HUES64 (cell line): ENCODE results near the gene TXNRD1.

Experiments
- H3K27ac ChIP-seq: 2 replicates; pipeline ENCODE4 v1.7.0; 2013; ENCODE audit warnings: low read depth, low read length, inconsistent platforms
- H3K27me3 ChIP-seq: 2 replicates; pipeline ENCODE4 v1.6.1; 2013; ENCODE audit warnings: mild to moderate bottlenecking, low read length; ENCODE audit not compliant: insufficient read depth
- H3K36me3 ChIP-seq: 2 replicates; pipeline ENCODE4 v1.6.1; 2013; ENCODE audit warnings: mild to moderate bottlenecking, low read length; ENCODE audit not compliant: insufficient read depth
- H3K4me1 ChIP-seq: 2 replicates; pipeline ENCODE4 v1.6.1; 2013; ENCODE audit warnings: mild to moderate bottlenecking, low read length, moderate library complexity; ENCODE audit not compliant: insufficient read depth
- H3K4me3 ChIP-seq: 2 replicates; pipeline ENCODE4 v1.5.1; 2013; ENCODE audit warnings: mild to moderate bottlenecking, low read length, moderate library complexity
- H3K9ac ChIP-seq: 2 replicates; pipeline ENCODE4 v1.6.1; 2013; ENCODE audit warnings: mild to moderate bottlenecking, low read depth, low read length
- H3K9me3 ChIP-seq: 2 replicates; pipeline ENCODE4 v1.6.1; 2013; ENCODE audit warnings: low read depth, low read length; ENCODE audit not compliant: insufficient read depth
- WGBS: fragments of 150-250, 120-280 bp; methylation state at CpG from one replicate; pipeline ENCODE4 v1.1.7; 2013; ENCODE audit warnings: missing lambda C conversion rate; 5-methylcytosine and 5-hydroxymethylcytosine counted together

The TXNRD1 gene

GRCh38 chr12:104296718-104297117 is 81.1 kb downstream of the TXNRD1 start:
- no peaks in the 10 kb centered on the region for H3K9me3 ChIP-seq
- no peak overlapping the region for H3K27ac ChIP-seq
- H3K36me3 ChIP-seq, result peaks cover 72% of the 10 kb centered on the region
- WGBS, result 97% methylated on average over 4 of the region's 4 CpGs
- no peak overlapping the region for H3K4me3 ChIP-seq
- no peak overlapping the region for H3K9ac ChIP-seq
- H3K27me3 ChIP-seq, result no peaks in the 10 kb centered on the region
- peaks cover 8% of the 10 kb centered on the region; the same call in 1 of the 2 replicates for H3K4me1 ChIP-seq

- Histone ChIP-seq H3K4me1 (peaks cover 6% of the 10 kb centered on the region; the same call in 1 of the 2 replicates), H3K9ac (no peak overlapping the region), H3K9me3 (no peaks in the 10 kb centered on the region), H3K36me3 (peaks cover 67% of the 10 kb centered on the region), H3K27me3 (no peaks in the 10 kb centered on the region), H3K27ac (no peak overlapping the region), H3K4me3 (no peak overlapping the region)
- 95% methylated on average over 10 of the region's 10 CpGs for WGBS
Measured at GRCh38 chr12:104297477-104298113, 82.0 kb downstream of the TXNRD1 start.

- Histone ChIP-seq H3K27me3 (no peaks in the 10 kb centered on the region), H3K9me3 (no peaks in the 10 kb centered on the region), H3K36me3 (peaks cover 62% of the 10 kb centered on the region), H3K27ac (no peak overlapping the region), H3K4me3 (no peak overlapping the region), H3K9ac (no peak overlapping the region), H3K4me1 (peaks cover 14% of the 10 kb centered on the region)
- 92% methylated on average over 6 of the region's 6 CpGs for WGBS
Measured at GRCh38 chr12:104299842-104300481, 84.4 kb downstream of the TXNRD1 start.

- H3K4me3 ChIP-seq, result peak within 1 kb of the TSS; percentile 50
- 92% methylated on average over 63 of the region's 63 CpGs for WGBS
- no peaks in the 10 kb centered on the region for H3K27me3 ChIP-seq
- H3K36me3 ChIP-seq, result peaks cover 34% of the 10 kb centered on the region
- peak within 1 kb of the TSS; percentile 19; the same call in 1 of the 2 replicates for H3K9ac ChIP-seq
- peaks cover 20% of the 10 kb centered on the region for H3K4me1 ChIP-seq
- H3K27ac ChIP-seq, result no peak within 1 kb of the TSS; the same call in 1 of the 2 replicates
- H3K9me3 ChIP-seq, result no peaks in the 10 kb centered on the region
Measured at GRCh38 chr12:104303538-104304151, 88.1 kb downstream of the TXNRD1 start, which contains the start of gene EID3. Gene EID3 (plus strand): TSS chr12:104303739. CDS start chr12:104303935, 196 bp downstream.

GRCh38 chr12:104304261-104305009 is 88.9 kb downstream of the TXNRD1 start:
- H3K9me3 ChIP-seq, result no peaks in the 10 kb centered on the region
- no peaks in the 10 kb centered on the region for H3K27me3 ChIP-seq
- H3K4me1 ChIP-seq, result peaks cover 20% of the 10 kb centered on the region
- H3K9ac ChIP-seq, result no peak overlapping the region
- WGBS, result 94% methylated on average over 10 of the region's 10 CpGs
- no peak overlapping the region for H3K27ac ChIP-seq
- peak overlapping the region; percentile 27; the same call in 1 of the 2 replicates for H3K4me3 ChIP-seq
- H3K36me3 ChIP-seq, result peaks cover 32% of the 10 kb centered on the region

- Histone ChIP-seq H3K36me3 (peaks cover 30% of the 10 kb centered on the region), H3K9ac (no peak overlapping the region), H3K9me3 (no peaks in the 10 kb centered on the region), H3K4me1 (peaks cover 20% of the 10 kb centered on the region), H3K27me3 (no peaks in the 10 kb centered on the region), H3K4me3 (no peak overlapping the region), H3K27ac (no peak overlapping the region)
- WGBS, result 88% methylated on average over 2 of the region's 2 CpGs
Measured at GRCh38 chr12:104305349-104305748, 89.8 kb downstream of the TXNRD1 start.

GRCh38 chr12:104306376-104306775 is 90.8 kb downstream of the TXNRD1 start:
- peaks cover 20% of the 10 kb centered on the region for H3K4me1 ChIP-seq
- WGBS, result 92% methylated on average over 2 of the region's 2 CpGs
- no peak overlapping the region for H3K4me3 ChIP-seq
- H3K9me3 ChIP-seq, result no peaks in the 10 kb centered on the region
- H3K27me3 ChIP-seq, result no peaks in the 10 kb centered on the region
- H3K27ac ChIP-seq, result no peak overlapping the region
- H3K9ac ChIP-seq, result no peak overlapping the region
- peaks cover 34% of the 10 kb centered on the region for H3K36me3 ChIP-seq

- H3K4me3 ChIP-seq, result no peak overlapping the region
- H3K4me1 ChIP-seq, result peaks cover 14% of the 10 kb centered on the region
- no peaks in the 10 kb centered on the region for H3K9me3 ChIP-seq
- no peaks in the 10 kb centered on the region for H3K27me3 ChIP-seq
- H3K9ac ChIP-seq, result no peak overlapping the region
- H3K27ac ChIP-seq, result no peak overlapping the region
- WGBS, result 93% methylated on average over 6 of the region's 6 CpGs
- peaks cover 42% of the 10 kb centered on the region for H3K36me3 ChIP-seq
Measured at GRCh38 chr12:104306943-104307654, 91.5 kb downstream of the TXNRD1 start.

- Histone ChIP-seq H3K27me3 (no peaks in the 10 kb centered on the region), H3K27ac (no peak overlapping the region), H3K36me3 (peaks cover 47% of the 10 kb centered on the region), H3K9me3 (no peaks in the 10 kb centered on the region), H3K9ac (no peak overlapping the region), H3K4me3 (no peak overlapping the region), H3K4me1 (peaks cover 13% of the 10 kb centered on the region)
Measured at GRCh38 chr12:104307655-104308000, 92.0 kb downstream of the TXNRD1 start.

GRCh38 chr12:104309446-104309993 is 93.9 kb downstream of the TXNRD1 start:
- WGBS, result 97% methylated on average over 4 of the region's 4 CpGs
- Histone ChIP-seq H3K27ac (no peak overlapping the region), H3K4me1 (peaks cover 8% of the 10 kb centered on the region), H3K9me3 (no peaks in the 10 kb centered on the region), H3K9ac (no peak overlapping the region), H3K36me3 (peaks cover 57% of the 10 kb centered on the region), H3K27me3 (no peaks in the 10 kb centered on the region), H3K4me3 (no peak overlapping the region)
